ENCODE data around the gene SPAG16.
"Not testable (repeated sequence)": the region's sequence is repeated elsewhere in the genome, so short reads cannot be mapped to it uniquely, and the experiment has no call there.

Gene SPAG16

GRCh38 chr2:213848631-213849030 lies 564.4 kb downstream of the SPAG16 start:
- DNase-seq: no peak

DNA sequence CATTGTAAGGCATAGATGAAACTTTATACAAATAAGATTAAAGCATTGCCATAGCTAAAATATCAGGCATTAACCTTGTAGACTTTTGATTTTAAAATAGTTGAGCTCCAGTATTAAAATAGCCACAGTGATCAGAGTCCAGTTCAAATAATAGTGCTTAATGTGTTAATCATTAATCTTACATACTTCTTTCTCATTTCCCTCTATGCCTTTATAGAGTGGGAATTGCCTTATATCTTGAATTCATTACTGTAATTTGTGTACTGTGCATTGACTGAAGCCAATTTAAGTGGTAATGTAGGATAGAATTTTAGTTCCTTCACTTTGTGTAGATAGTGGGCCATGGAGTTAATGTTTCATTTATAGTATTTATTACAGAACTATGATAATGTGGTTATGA lies 577.4 kb downstream of the SPAG16 start:
- DNase-seq: no peak

DNA sequence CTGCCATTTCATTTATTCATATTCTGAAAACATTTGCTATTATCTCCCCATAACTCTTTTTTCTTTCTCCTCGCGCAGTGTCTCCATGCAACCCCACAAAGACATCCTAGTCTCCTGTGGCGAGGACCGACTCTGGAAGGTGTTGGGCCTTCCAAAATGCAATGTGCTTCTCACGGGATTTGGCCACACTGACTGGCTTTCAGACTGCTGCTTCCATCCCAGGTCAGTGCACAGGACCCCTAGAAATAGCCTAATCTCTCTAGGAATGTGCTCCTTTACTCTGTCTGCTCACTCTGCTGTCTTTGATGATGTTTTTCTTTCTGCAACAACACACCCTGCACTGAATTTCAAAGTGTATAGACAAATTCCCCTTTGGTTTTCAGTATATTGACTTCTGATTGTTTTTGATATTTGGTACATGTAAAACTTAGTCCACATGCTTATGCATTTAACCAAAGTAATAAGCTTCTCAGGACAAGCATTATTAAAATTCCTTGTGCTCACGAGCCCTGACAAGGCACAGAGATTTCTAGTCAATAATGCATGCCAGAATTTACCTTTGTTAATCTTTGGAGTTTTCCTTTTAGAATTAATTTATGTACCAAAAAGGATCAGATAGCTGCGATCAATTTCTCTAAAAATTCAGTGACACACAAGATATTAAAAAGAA lies 578.3 kb downstream of the SPAG16 start:
- DNase-seq: peak; percentile 7

GRCh38 chr2:213863541-213863940 lies 579.3 kb downstream of the SPAG16 start:
- DNase-seq: no peak

GRCh38 chr2:213868526-213868925 lies 584.3 kb downstream of the SPAG16 start:
- DNase-seq: no peak

- DNase-seq: no peak
Measured at GRCh38 chr2:213885485-213885884, 601.2 kb downstream of the SPAG16 start.

DNA sequence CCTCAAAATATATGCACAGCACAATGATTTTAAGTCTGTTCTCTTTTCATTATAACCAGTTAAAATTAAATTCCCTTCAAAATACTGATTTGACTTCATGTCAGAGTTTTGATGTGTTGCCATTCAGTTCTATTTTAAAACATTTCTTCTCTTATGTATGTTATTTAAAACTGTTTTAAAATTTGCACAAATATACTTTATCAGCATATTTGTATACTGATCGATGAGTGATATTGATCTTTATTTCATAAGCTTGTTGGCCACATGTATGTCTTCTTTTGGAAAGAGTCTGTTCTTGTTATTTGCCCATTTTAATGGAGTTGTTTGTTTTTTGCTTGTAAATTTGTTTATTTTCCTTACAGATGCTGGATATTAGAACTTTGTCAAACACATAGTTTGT lies 630.2 kb downstream of the SPAG16 start:
- no peak for DNase-seq

GRCh38 chr2:213920014-213920413 lies 635.8 kb downstream of the SPAG16 start:
- DNase-seq: no peak

GRCh38 chr2:213923543-213923942 lies 639.3 kb downstream of the SPAG16 start:
- DNase-seq: no peak

GRCh38 chr2:213934560-213934959 lies 650.3 kb downstream of the SPAG16 start:
- DNase-seq: no peak

- DNase-seq: no peak
Measured at GRCh38 chr2:213958086-213958485, 673.8 kb downstream of the SPAG16 start.

- no peak for DNase-seq
Measured at GRCh38 chr2:213959589-213959988, 675.3 kb downstream of the SPAG16 start.

GRCh38 chr2:213971536-213971935 lies 687.3 kb downstream of the SPAG16 start:
- DNase-seq: no peak

GRCh38 chr2:213980883-213981282 lies 696.6 kb downstream of the SPAG16 start:
- DNase-seq: no peak

GRCh38 chr2:213989207-213989606 lies 704.9 kb downstream of the SPAG16 start:
- DNase-seq: no peak

DNA sequence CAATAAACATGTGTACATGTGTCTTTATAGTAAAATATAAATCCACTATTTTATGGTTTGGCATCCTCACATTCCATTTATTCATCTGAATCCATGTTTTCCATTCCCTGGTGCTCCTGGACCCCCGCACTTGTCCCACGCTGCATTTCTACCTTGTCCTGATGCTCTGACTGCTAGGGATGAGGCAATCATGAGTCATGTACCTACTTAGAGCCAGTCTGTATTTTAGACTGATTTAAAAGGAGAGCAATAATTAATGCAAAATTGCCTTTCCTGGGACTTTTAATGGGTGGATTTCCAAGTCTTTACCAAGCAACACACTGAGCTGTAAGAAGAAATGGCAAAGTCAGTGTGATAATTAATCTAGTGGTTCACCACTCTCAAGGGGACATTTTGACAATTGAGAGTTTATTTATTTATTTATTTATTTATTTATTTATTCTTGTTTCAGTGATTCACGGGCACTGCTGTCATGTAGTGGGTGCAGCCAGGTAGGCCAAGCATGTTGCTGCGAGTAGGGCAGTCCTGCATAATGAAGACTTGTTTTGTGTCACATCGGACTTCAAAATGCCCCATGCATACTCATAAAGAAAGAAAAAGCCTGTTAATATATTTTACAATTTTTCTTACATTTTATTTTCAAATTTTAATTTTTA lies 707.3 kb downstream of the SPAG16 start:
- no peak for DNase-seq

- DNase-seq: no peak
Measured at GRCh38 chr2:213995400-213996105, 711.3 kb downstream of the SPAG16 start.

DNA sequence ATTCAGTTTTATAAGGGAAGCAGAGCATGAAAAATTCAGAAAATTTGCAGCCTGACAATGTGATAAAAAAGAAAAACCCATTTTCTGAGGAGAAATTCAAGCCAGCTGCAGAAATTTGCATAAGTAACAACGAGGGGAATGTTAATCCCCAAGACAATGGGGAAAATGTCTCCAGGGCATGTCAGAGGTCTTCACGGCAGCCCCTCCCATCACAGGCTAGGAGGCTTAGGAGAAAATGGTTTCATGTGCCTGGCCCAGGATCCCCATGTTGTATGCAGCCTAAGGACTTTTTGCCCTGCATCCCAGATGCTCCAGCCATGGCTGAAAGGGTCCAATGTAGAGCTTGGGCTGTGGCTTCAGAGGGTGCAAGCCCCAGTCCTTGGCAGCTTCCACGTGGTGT lies 714.7 kb downstream of the SPAG16 start:
- DNase-seq: not testable (repeated sequence)

DNA sequence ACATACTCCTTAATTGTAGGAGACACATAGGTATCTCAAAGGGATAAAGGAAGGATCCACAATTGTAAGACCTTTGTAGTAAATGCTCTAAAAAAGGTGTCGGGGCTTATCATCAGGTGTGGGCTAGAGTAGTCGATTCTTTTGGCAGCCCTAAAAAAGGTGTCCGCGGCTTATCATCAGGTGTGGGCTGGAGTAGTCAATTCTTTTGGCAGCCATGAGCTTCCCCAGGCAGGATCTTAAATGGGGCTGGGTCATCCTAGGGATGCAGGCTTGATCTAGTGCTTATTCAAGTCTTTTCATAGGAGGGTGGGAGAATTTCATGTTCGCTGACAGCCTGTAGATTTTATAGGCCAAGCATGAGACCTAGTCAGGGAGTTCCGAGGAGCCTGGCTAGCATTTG lies 720.2 kb downstream of the SPAG16 start:
- no peak for DNase-seq

- DNase-seq: no peak
Measured at GRCh38 chr2:214005337-214005736, 721.1 kb downstream of the SPAG16 start.

DNA sequence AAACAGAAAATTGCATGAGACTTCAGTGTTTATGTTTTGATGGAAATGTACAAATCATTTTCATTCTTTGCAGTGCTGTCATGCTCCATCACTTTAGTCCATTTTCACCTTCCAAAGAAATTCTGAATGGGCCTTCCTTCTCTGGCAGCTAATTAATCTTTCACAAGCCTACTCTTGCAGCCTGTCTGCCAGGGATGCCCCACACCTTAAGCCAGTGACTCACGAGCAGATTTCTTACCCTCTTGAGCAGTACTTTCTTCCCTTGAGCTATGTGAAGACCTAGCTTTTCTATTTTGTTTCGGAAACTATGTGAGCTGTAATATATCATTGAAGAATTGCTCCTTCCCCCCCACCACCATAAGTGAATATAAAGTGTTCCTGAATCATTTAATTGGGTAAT lies 722.3 kb downstream of the SPAG16 start:
- no peak for DNase-seq

DNA sequence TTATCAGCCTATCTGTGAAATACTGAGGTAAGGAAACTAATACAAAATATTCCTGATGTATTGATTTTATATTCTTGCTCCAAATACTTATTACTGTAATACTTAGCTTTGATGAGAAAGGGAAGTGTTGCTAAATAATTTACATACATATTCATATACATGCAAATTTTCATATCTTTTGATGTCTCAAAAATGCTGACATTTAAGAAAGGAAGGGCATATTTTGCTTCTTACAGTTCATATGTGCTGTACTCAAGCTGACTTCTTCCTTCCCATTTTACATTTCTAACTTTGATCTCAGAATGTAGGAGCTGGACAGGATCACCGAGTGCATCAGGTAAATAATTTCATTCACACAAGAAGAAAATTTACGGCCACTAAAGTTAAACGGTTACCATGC lies 727.4 kb downstream of the SPAG16 start:
- no peak for DNase-seq

- no peak for DNase-seq
Measured at GRCh38 chr2:214014551-214015220, 730.4 kb downstream of the SPAG16 start.

Data from retina (tissue), 1 donor.